Activated T-cell treated with anti-CD3 and anti-CD28 coated beads for 24 hours (primary cell): ENCODE measurements around the gene UNCX.
"Not testable (repeated sequence)": the region's sequence is repeated elsewhere in the genome, so short reads cannot be mapped to it uniquely, and the experiment has no call there.

Experiments
- DNase-seq: peaks from one replicate; pipeline ENCODE4 v3.0.0-alpha.2; 2020; ENCODE audit warnings: low read depth

The UNCX gene

DNA sequence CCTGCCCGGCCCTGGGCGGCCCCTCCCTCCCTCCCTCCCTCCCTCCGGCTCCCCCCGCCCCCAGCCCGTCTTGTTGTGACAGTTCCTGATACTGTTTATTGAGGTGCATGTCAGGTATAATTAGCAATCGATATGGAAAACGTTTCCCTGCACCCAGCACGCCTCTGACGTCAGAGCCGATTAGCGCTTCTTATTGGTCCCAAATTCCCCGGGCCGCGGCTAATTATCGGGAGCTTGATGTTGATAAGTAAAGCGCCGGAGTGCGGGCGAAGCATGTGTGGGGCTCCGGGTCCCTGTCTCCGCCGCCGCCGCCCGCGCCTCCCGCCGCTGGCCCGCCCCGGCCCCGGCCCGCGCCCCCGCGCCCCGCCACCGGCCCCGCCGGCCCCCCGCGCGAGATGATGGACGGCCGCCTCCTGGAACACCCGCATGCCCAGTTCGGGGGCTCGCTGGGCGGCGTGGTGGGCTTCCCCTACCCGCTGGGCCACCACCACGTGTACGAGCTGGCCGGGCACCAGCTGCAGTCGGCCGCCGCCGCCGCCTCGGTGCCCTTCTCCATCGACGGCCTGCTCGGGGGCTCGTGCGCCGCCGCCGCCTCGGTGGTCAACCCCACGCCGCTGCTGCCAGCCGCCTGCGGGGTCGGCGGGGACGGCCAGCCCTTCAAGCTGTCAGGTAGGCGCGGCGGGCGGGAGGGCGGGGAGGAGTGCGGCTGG is at the start of gene UNCX:
Gene UNCX (plus strand): TSS at position 250 of the 710 bp plus-strand sequence. CDS start 146 bp downstream, at position 396.
- DNase-seq: no peak

DNA sequence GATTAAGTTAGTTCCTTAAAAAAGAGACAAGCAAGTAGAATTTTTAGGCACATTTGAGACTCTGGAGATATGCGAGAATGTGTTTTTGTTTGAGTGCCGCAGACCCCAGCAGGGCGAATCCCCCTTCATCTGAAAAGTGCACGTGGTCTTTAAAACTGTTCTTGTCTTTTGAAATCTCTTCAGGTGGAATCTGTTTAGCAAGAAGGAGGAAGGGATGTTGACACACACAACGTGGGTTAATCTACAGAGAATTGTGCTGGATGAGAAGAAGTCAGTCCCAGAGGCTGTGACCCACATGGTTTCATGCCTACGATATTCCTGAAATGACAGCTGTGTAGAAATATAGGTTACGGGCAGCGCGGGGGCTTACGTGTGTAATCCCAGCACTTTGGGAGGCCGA is 45.5 kb upstream of the UNCX start:
- no peak for DNase-seq

DNA sequence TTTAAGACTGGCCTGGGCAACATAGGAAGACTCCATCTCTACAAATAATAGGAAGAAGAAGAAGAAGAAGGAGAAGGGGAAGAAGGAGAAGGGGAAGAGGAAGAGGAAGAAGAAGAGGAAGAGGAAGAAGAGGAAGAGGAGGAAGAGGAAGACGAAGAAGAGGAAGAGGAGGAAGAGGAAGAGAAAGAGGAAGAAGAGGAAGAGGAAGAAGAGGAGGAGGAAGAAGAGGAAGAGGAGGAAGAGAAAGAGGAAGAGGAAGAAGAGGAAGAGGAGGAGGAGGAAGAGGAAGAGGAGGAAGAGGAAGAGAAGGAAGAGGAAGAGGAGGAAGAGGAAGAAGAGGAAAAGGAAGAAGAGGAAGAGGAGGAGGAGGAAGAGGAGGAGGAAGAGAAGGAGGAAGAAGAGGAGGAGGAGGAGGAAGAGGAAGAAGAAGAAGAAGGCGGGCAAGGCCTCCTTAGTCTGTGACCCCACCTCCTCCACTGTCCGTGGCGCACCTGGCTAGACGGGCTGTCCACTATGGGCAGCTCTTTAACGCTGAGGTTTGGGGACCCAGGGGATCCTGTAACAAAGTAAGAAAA is 43.9 kb upstream of the UNCX start:
- no peak for DNase-seq

DNA sequence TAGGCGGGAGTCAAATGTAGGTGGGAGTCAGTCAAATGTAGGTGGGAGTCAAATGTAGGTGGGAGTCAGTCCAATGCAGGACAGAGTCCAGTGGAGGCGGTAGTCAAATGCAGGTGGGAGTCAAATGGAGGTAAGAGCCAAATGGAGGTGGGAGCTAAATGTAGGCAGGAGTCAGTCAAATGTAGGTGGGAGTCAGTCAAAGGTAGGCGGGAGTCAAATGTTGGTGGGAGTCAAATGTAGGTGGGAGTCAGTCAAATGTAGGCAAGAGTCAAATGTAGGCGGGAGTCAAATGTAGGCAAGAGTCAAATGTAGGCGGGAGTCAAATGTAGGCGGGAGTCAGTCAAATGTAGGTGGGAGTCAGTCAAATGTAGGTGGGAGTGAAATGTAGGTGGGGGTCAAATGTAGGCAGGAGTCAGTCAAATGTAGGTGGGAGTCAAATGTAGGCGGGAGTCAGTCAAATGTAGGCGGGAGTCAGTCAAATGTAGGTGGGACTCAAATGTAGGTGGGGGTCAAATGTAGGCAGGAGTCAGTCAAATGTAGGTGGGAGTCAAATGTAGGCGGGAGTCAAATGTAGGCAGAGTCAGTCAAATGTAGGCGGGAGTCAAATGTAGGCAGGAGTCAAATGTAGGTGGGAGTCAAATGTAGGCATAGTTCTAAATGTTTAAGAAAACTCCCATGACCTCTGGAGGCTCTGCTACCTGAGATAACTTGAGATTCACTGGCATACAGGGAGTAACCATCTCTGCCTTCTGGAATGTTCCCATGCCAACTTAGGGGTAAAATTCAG is 42.5 kb upstream of the UNCX start:
- DNase-seq: no peak

DNA sequence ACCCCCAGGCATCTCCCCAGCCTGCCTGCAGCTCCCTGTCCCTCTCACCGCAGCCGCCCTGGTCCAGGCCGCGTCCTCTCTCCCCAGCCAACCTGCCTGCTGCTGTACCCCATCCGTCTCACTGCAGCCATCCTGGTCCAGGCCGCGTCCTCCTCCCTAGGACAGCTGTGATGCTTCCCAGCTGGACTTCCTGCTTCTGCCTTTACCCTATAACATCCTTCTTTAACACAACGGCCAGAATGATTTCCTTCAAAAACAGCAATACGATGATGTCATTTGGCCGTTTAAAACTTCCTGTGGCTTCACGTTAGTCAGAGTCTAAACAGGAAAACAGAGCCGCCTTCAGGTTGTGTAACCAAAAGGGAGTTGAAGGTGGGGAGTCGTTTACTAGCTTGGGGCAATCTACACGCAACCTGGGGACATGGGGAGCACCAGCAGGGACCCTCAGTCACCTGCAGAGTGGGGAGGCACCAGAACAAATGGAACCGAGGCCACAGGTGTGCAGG is 40.4 kb upstream of the UNCX start:
- no peak for DNase-seq

DNA sequence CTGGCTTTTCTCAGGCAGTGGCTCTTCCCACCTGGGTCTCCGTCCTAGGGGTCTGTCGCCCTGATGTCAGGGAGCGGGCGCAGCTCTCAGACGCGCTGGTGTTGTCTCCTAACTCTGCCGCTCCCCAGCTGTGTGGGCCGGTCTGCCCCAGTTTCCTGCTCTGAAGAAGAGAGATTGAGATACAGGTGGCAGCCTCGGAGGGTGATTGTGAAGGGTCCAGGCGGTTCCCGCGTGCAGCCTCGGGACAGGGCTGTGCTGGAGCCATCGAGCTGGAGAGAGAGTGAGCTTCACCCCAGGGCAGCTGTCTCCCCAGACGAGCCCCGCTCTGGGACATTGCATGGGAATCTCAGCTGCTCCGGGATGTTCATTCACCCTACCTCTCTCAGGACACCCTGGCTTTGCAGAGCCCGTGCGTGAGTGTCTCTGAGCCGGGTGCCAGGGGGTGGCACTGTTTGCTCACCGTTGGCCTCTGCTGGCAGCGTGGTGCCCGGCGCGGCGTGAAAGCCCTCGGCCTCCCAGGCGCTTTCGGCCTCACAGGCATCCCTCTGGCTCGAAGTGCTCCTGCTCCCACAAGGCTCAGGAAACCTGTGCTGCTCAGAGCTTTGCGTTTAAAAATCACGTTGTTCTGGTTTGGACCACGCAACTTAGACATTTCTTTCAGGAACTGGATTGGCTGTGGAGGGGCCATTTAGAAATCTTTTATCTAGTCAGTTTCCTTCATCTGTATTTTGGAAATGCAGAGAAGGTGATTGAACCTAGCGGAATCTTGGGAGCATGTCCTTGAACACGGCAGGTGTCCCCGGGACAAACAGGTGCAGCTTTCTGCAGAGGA is 38.9 kb upstream of the UNCX start:
- no peak for DNase-seq

DNA sequence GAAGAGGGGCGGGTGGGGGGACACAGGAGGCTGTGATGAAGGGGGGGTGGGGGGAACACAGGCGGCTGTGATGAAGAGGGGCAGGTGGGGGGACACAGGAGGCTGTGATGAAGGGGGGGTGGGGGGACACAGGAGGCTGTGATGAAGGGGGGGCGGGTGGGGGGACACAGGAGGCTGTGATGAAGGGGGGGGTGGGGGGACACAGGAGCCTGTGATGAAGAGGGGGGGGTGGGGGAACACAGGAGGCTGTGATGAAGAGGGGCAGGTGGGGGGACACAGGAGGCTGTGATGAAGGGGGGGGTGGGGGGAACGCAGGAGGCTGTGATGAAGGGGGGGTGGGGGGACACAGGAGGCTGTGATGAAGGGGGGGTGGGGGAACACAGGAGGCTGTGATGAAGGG is 36.2 kb upstream of the UNCX start:
- DNase-seq: not testable (repeated sequence)

DNA sequence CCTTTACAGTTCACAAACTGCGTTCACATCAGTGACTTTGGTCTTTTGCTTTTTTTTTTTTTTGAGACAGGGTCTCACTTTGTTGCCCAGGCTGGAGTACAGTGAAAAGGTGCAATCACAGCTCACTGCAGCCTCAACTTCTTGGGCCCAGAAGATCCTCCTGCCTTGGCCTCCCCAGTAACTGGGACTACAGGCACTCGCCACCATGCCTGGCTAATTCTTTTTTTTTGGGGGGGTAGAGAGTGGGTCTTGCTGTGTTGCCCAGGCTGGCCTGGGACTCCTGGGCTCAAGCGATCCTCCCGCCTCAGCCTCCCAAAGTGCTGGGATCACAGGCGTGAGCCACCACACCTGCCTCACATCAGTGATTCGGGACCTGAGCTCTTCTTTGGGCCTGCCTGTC is 35.7 kb upstream of the UNCX start:
- no peak for DNase-seq

DNA sequence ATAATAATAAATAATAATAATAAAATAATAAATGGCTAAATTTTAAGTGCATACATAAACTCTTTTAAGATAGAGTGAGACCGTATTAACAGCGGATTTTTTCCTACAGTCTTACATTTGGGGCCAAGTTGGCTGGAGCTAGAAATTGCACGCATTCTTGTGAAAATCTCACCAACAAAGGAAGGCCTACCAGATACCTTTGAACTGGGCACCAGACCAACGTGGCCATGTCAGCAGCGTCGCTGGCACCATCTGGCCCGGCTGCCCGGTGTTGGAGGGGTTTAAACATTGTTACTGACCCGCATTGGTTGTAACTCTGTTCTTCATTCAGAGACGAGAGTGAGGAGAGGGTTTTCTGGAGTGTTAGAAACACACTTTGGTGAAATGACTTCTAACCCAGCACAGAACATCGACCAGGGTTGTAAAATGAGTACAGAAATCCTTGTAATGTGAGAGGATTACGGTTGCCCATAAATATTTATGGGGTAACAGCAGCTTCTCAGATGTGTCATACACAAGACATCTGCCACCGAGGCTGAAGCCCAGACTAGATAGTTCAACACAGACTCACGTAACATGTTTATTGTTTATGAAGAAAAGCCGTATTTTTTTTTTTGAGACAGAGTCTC is 34.6 kb upstream of the UNCX start:
- DNase-seq: no peak

DNA sequence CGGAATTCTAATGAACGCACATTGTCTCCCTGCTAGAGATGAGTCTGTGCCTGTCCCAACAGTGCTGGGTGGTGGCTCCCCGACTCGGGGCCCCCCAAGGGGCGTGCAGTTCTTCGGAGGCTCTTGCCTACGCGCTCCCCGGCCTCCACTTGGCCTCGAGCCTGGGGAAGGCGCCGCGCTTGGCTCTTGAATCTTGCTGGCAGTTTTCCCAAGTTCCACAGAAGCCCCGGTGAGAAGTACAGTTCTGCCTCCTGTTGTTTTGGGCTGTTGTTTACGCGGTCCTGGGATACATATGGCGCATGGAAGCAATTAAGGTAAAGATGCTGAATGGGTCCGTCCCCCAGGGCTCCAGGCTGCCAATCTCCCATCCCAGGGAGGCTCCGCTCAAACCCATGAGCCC is 32.6 kb upstream of the UNCX start:
- DNase-seq: no peak

DNA sequence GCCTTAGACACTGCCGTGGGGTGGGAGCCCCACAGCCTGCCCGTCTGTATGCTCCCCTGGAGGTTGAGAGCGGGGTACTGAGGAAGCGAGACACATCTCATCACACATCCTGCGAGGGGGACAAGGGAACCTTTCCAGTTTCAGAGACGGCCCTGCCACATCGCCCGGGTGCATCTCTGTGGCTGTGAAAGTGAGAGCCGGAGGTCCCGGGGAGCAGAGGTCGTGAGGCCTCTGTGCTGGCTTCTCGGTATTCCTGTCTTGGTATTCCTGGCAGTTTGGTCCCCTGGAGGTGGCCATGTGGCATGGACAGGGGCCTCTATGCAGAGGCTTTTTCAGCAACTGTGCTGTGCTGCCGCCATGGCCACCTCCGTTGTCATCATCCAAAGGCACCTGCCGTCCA is 30.8 kb upstream of the UNCX start:
- DNase-seq: no peak

DNA sequence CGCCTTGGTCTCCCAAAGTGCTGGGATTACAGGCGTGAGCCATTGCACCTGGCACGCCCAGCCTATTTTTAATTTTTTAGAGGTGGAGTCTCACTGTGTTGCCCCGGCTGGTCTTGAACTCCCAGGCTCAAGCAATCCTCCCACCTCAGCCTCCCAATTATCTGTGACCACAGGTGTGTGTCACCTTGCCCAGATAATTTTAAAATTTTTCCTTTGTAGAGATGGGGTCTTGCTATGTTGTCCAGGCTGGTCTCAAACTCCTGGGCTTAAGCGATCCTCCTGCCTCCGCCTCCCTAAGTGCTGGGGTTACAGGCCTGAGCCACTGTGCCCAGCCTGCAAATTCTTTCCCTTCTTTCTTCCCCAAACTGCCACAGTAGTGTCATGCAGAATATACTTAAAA is 29.8 kb upstream of the UNCX start:
- DNase-seq: not testable (repeated sequence)

DNA sequence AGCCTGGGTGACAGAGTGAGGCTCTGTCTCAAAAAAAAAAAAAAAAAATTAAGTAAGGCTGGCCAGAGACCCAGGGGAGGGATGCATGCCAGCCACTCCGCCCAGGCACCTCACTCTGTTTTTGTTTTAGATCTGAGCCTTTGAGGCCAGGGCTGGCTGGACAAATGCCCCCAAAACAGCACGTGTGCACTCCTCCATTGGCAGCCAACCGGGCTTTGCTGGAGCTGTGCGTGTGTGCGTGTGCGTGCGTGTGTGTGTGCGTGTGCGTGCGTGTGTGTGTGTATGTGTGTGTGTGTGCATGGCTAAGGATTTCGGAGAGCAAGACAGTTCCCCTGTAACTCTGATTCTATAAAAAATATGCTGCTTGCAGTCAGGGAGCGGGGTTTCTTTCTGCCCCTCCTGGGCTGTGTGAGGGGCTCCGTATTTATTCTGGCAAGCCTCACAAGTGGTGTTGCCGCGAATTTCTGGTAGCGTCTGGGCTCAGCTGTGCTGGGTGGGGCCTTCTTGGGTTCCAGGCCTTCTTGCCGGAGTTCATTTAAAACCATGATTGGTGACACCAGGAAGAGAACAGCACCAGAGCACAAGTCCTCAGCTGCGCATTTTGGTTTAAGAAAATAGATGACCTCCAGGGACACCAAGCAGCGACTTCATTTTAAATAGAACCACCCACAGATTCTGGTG is 28.1 kb upstream of the UNCX start:
- no peak for DNase-seq

DNA sequence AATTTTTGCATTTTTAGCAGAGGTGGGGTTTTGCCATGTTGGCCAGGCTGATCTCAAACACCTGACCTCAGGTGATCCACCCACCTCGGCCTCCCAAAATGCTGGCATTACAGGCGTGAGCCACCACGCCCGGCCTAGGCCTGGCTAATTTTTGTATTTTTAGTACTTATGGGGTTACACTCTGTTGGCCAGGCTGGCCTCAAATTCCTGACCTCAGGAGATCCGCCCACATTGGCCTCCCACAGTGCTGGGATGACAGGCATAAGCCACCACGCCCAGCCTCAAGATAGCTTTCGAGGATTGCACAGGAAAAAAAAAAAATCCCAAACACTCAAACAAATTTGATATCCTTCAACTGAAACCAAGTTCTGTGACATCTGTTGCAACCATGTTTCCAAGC is 26.9 kb upstream of the UNCX start:
- not testable (repeated sequence) for DNase-seq

DNA sequence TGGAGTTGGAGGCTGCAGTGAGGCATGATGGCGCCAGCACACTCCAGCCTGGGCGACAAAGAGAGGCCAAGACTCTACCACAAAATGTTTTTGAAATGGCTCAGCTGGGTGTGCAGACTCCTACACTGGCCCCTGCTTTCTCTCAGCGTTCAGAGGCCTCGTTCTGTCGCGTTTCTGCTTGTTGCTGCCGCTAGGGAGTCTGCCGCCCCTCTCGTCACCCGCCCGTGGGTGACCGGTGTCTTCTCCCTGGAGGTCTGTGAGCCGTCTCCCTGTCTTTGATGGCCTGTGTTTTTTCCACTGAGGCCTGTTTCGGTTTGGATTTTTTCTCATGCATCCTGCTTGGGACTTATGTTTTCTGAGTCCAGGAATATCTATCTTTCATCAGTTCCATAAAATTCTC is 23.6 kb upstream of the UNCX start:
- no peak for DNase-seq

DNA sequence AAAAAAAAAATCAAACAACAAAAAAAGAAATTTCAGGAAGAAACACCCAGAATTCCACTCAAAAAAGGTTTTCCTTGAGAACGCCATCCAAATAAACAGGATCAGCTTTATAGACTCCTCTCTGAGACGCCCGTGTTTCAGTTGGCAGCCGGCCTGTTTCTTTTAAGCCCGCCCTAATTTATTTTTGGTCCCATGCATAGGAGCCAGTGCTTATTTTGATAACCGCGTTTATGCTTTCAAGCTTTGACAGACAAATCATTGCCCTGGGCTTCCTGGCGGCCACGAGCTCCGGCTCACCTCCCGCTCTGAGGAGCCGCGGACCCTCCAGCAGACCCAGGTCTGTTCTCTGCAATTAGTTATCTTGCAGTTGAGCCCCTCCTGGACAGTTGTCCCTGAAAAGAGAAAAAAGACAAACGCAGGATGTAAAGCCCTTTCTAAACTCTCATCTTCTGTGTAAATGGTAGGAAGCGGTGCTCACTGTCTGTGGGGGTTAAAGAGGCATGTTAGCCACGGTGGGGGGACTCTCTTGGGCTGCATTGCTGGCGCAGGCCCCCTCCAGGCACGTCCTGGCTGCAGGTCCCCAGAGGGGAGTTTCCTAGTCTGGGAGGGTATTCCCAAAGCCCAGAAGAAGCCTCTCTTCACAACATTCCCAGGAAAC is 22.2 kb upstream of the UNCX start:
- DNase-seq: no peak

DNA sequence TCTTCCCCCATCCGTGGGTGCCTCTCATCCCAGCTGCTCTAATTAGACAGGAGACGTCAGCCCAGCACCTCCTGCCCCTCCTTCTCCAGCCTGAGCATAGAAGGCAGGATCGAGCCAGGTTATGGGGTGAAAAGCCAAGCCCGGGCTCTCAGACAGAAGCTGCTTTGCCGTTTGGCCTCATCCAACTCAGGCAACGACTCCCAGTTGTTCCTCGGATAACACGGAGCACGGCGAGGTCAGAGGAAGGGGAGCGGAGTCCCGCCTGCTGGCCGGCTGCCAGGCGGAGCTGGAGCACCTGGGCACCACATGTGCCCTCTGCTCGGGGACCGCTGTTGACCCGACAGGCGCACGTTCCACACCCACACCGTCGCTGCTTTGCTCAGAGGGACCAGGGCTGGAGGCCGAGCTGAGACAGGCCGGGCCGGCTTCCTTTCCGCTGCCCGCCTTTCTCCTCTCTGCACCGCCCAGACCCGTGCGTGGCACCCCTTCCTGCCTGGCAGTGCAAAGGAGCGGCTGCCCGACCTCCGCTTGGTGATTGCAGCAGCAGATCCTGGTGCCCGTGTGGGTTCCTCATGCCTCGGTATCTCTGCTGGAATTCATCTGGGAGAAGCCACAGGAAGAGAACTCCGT is 21.6 kb upstream of the UNCX start:
- no peak for DNase-seq

DNA sequence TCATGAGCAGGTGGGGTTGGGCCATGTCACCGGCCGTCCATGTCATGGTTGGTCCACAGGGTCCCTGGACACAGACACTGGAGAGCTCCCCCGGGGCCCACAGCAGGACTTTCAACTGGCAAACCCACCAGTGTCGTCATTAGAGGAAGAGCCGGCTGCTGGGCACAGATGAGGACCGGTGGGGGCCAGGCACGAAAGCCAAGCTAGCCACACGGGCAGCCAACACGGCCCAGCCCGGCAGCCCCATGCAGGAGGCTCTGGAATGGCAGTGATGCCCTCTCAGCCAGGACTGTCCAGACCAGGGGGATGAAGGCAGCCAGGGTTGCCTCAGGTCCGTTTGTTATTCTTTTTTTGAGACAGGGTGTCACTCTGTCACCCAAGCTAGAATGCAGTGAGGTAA is 21.1 kb upstream of the UNCX start:
- no peak for DNase-seq

DNA sequence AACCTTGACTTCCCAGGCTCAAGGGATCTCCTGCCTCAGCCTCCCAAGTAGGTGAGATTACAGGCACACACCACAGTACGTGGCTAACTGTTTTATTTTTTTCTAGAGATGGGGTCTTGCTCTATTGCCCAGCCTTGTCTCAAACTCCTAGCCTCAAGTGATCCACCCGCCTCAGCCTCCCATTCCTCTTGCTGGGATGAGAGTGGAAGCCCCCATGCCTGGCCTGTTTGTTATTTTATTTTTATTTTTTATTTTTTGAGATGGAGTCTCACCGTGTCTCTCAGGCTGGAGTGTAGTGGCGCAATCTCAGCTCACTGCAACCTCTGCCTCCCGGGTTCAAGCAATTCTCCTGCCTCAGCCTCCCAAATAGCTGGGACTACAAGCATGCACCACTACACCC is 20.6 kb upstream of the UNCX start:
- DNase-seq: not testable (repeated sequence)

DNA sequence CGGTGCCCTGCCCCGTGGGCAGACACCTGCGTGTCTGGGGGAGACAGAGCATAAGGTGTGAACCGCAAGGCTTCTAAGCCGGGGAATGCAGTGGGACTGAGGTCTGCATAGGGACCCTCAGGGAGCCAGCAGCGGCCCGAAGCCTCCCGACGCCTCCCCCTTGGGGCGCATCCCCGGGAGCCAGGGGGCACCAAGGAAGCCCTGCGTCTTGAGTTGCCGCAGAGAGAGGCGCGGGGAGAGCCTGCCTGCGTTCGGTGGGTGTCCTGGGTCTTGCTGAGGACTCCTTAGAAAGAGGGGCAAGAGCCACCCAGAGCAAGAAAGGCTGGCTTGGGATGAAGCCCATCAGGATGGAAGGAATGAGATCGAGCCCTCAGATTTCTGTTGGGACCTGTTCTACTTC is 18.2 kb upstream of the UNCX start:
- DNase-seq: no peak
